ENCODE data around the gene MNAT1. TPM values are rescaled to one million over a fixed set of nuclear protein-coding genes. Genes with fewer than 3 reads are reported as not detected.

The MNAT1 gene
- polyA plus RNA-seq, 1 donor from 2014 or later = 104 TPM

DNA sequence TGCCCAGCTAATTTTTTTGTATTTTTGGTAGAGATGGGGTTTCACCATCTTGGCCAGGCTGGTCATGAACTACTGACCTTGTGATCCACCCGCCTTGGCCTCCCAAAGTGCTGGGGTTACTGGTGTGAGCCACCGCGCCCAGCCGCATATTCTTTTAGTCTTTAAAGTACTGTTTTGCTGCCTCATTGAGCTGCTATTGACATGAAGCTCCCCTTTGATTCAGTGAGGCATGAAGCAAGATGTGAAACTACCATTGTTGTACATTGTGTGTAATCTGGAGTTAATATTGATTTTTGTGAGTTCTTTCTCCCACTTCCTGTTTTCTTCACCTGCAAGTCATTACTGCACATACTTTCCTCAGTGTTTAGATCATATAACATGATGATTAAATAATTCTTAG lies 80.8 kb downstream of the MNAT1 start:
- Histone ChIP-seq H3K9ac (ENCODE audit: low read length) (no peak overlapping the region), H3K4me3 (ENCODE audit: low read length) (no peak overlapping the region), H3K36me3 (ENCODE audit: insufficient read depth, low read length) (peaks cover 5% of the 10 kb centered on the region), H3K27me3 (ENCODE audit: insufficient read depth, low read depth, low read length) (no peaks in the 10 kb centered on the region), H3K27ac (ENCODE audit: low read length) (no peak overlapping the region), H4K20me1 (ENCODE audit: insufficient read depth) (no peaks in the 10 kb centered on the region), H2AFZ (ENCODE audit: low read depth, low read length) (no peak overlapping the region), H3K9me3 (ENCODE audit: low read length) (no peaks in the 10 kb centered on the region), H3K79me2 (replicated peaks; ENCODE audit: insufficient read depth, low read length) (no peaks in the 10 kb centered on the region), H3K9me2 (ENCODE audit: insufficient read depth, low read length) (no peaks in the 10 kb centered on the region), H3K4me2 (ENCODE audit: low read length) (no peak overlapping the region), H3F3A (ENCODE audit: insufficient read depth, low read length, poor library complexity, severe bottlenecking) (no peaks in the 10 kb centered on the region)
- TF ChIP-seq, protein P1, sequence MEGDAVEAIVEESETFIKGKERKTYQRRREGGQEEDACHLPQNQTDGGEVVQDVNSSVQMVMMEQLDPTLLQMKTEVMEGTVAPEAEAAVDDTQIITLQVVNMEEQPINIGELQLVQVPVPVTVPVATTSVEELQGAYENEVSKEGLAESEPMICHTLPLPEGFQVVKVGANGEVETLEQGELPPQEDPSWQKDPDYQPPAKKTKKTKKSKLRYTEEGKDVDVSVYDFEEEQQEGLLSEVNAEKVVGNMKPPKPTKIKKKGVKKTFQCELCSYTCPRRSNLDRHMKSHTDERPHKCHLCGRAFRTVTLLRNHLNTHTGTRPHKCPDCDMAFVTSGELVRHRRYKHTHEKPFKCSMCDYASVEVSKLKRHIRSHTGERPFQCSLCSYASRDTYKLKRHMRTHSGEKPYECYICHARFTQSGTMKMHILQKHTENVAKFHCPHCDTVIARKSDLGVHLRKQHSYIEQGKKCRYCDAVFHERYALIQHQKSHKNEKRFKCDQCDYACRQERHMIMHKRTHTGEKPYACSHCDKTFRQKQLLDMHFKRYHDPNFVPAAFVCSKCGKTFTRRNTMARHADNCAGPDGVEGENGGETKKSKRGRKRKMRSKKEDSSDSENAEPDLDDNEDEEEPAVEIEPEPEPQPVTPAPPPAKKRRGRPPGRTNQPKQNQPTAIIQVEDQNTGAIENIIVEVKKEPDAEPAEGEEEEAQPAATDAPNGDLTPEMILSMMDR (IDR thresholded peaks at IDR 0.05; ENCODE audit: poor library complexity, severe bottlenecking) = no peak
- TF ChIP-seq EP300 (conservative IDR thresholded peaks at IDR 0.05; ENCODE audit: poor library complexity, severe bottlenecking) (no peak), TAF1 (IDR thresholded peaks at IDR 0.05; ENCODE audit: low read depth) (no peak), SMC3 (conservative IDR thresholded peaks at IDR 0.05; ENCODE audit: poor library complexity) (no peak), POLR2AphosphoS5 (IDR thresholded peaks at IDR 0.05) (no peak), EZH2 (IDR thresholded peaks at IDR 0.05; ENCODE audit: borderline replicate concordance, insufficient read depth, low read length, poor library complexity, severe bottlenecking) (no peak), RAD21 (conservative IDR thresholded peaks at IDR 0.05) (no peak), MXI1 (conservative IDR thresholded peaks at IDR 0.05; ENCODE audit: poor library complexity, severe bottlenecking) (no peak)
- TF ChIP-seq, protein P2, sequence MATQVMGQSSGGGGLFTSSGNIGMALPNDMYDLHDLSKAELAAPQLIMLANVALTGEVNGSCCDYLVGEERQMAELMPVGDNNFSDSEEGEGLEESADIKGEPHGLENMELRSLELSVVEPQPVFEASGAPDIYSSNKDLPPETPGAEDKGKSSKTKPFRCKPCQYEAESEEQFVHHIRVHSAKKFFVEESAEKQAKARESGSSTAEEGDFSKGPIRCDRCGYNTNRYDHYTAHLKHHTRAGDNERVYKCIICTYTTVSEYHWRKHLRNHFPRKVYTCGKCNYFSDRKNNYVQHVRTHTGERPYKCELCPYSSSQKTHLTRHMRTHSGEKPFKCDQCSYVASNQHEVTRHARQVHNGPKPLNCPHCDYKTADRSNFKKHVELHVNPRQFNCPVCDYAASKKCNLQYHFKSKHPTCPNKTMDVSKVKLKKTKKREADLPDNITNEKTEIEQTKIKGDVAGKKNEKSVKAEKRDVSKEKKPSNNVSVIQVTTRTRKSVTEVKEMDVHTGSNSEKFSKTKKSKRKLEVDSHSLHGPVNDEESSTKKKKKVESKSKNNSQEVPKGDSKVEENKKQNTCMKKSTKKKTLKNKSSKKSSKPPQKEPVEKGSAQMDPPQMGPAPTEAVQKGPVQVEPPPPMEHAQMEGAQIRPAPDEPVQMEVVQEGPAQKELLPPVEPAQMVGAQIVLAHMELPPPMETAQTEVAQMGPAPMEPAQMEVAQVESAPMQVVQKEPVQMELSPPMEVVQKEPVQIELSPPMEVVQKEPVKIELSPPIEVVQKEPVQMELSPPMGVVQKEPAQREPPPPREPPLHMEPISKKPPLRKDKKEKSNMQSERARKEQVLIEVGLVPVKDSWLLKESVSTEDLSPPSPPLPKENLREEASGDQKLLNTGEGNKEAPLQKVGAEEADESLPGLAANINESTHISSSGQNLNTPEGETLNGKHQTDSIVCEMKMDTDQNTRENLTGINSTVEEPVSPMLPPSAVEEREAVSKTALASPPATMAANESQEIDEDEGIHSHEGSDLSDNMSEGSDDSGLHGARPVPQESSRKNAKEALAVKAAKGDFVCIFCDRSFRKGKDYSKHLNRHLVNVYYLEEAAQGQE (IDR thresholded peaks at IDR 0.05; ENCODE audit: borderline replicate concordance) = no peak

DNA sequence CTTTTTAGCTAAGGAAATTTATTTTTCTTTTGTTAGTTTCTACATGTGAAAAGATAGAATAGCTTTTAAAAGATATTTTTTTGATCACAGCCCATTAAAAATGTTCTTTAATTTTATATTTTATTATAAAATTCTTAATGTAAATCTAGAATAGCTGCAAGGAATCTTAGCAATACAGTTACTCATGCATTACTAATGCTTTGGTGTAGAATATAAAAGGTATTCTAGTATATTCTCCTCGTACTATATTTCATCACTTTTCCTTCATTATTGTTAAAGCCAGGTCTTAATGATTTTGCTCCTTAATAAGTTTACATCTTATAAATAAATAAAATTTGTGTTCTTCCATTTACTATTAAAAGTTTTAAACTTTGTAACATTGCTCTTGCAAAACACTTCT lies 82.6 kb downstream of the MNAT1 start:
- no peaks in the 10 kb centered on the region for H3K27me3 ChIP-seq (ENCODE audit: insufficient read depth, low read depth, low read length)
- H3K79me2 ChIP-seq (replicated peaks; ENCODE audit: insufficient read depth, low read length) = no peaks in the 10 kb centered on the region
- peaks cover 9% of the 10 kb centered on the region for H3K36me3 ChIP-seq (ENCODE audit: insufficient read depth, low read length)
- H4K20me1 ChIP-seq (ENCODE audit: insufficient read depth) = no peaks in the 10 kb centered on the region
- H3K9me3 ChIP-seq (ENCODE audit: low read length) = no peaks in the 10 kb centered on the region
- no peak overlapping the region for H3K4me3 ChIP-seq (ENCODE audit: low read length)
- H3K9ac ChIP-seq (ENCODE audit: low read length) = no peak overlapping the region
- H3K27ac ChIP-seq (ENCODE audit: low read length) = no peak overlapping the region
- no peak overlapping the region for H2AFZ ChIP-seq (ENCODE audit: low read depth, low read length)
- H3K9me2 ChIP-seq (ENCODE audit: insufficient read depth, low read length) = no peaks in the 10 kb centered on the region
- H3F3A ChIP-seq (ENCODE audit: insufficient read depth, low read length, poor library complexity, severe bottlenecking) = no peaks in the 10 kb centered on the region
- TF ChIP-seq POLR2AphosphoS5 (IDR thresholded peaks at IDR 0.05) (no peak), EP300 (conservative IDR thresholded peaks at IDR 0.05; ENCODE audit: poor library complexity, severe bottlenecking) (no peak), SMC3 (conservative IDR thresholded peaks at IDR 0.05; ENCODE audit: poor library complexity) (no peak), RAD21 (conservative IDR thresholded peaks at IDR 0.05) (no peak)
- TF ChIP-seq, protein P2 (IDR thresholded peaks at IDR 0.05; ENCODE audit: borderline replicate concordance) = no peak
- H3K4me2 ChIP-seq (ENCODE audit: low read length) = no peak overlapping the region
